HEK293 (cell line): ENCODE measurements around the gene FGF23.

Experiments
- CTCF ChIA-PET: fragments of 350-600 bp; formaldehyde crosslinking; extraction: SDS; loops from one replicate; lab custom pipeline; 2021; ENCODE audit warnings: antibody characterized with exemption; lab: Yijun Ruan, JAX
- POLR2A ChIA-PET: fragments of 300-600 bp; formaldehyde crosslinking; extraction: SDS; loops from one replicate; lab custom pipeline; 2020; ENCODE audit warnings: antibody characterized with exemption, inconsistent platforms; lab: Yijun Ruan, JAX
- H3K27ac ChIP-seq: fragments of 200-500 bp; sonication (Bioruptor generic); 2 replicates; pipeline ENCODE4 v1.5.1; 2014; ENCODE audit warnings: low read depth, low read length, control low read depth, inconsistent platforms; ENCODE audit errors: extremely low read depth
- H3K36me3 ChIP-seq, 2 experiments: fragments of 200-500 bp in 1 of 2; sonication (Bioruptor generic) in 1 of 2; 1 replicate in 1 of 2; 2 replicates in 1 of 2; pipeline ENCODE4 v1.5.1; 2014 to 2017; ENCODE audit warnings: inconsistent platforms in 2 of 2, low read length in 2 of 2; ENCODE audit not compliant: control insufficient read depth in 2 of 2, insufficient read depth in 1 of 2
- H3K4me1 ChIP-seq: fragments of 200-500 bp; sonication (Bioruptor generic); 2 replicates; pipeline ENCODE4 v1.5.1; 2014; ENCODE audit warnings: mild to moderate bottlenecking, low read length, inconsistent platforms; ENCODE audit not compliant: control insufficient read depth, insufficient read depth
- H3K4me3 ChIP-seq: 2 replicates; pipeline ENCODE4 v1.5.1; 2011; ENCODE audit warnings: low read depth, mild to moderate bottlenecking, control low read depth, low read length, moderate library complexity
- H3K9me3 ChIP-seq: fragments of 200-500 bp; sonication (Bioruptor generic); 2 replicates; pipeline ENCODE4 v1.5.1; 2014; ENCODE audit warnings: low read depth, low read length, inconsistent platforms; ENCODE audit not compliant: control insufficient read depth, insufficient read depth
- FEZF1 ChIP-seq: fragments of 450-650 bp; formaldehyde crosslinking; IDR thresholded peaks from 2 replicates; pipeline ENCODE4 v1.5.1; 2016; ENCODE audit warnings: missing biosample characterization, missing genetic modification characterization
- GLIS1 ChIP-seq: fragments of 450-650 bp; formaldehyde crosslinking; IDR thresholded peaks from 2 replicates; pipeline ENCODE4 v1.5.1; 2016; ENCODE audit warnings: missing biosample characterization, missing genetic modification characterization
- OSR2 ChIP-seq: fragments of 450-650 bp; formaldehyde crosslinking; IDR thresholded peaks from 2 replicates; pipeline ENCODE4 v1.5.1; 2016; ENCODE audit warnings: missing biosample characterization, missing genetic modification characterization
- PBX3 ChIP-seq: sonication (generic); formaldehyde crosslinking; IDR thresholded peaks from 2 replicates; pipeline ENCODE4 v1.8.1; 2022; ENCODE audit warnings: mild to moderate bottlenecking, moderate library complexity, missing genetic modification reagents
- SALL2 ChIP-seq: fragments of 450-650 bp; formaldehyde crosslinking; IDR thresholded peaks from 2 replicates; pipeline ENCODE4 v1.5.0; 2017; ENCODE audit warnings: missing biosample characterization, mild to moderate bottlenecking, missing genetic modification characterization, borderline replicate concordance
- SCRT2 ChIP-seq: fragments of 450-650 bp; formaldehyde crosslinking; IDR thresholded peaks from 2 replicates; pipeline ENCODE4 v1.5.1; 2016; ENCODE audit warnings: missing biosample characterization, missing genetic modification characterization
- SP2 ChIP-seq: fragments of 450-650 bp; formaldehyde crosslinking; IDR thresholded peaks from 2 replicates; pipeline ENCODE4 v1.5.1; 2016; ENCODE audit warnings: missing biosample characterization, missing genetic modification characterization
- ZBTB11 ChIP-seq: fragments of 450-650 bp; formaldehyde crosslinking; conservative IDR thresholded peaks from 2 replicates; pipeline ENCODE4 v1.5.1; 2016; ENCODE audit warnings: low read depth, missing biosample characterization, missing genetic modification characterization
- ZBTB17 ChIP-seq: fragments of 450-650 bp; formaldehyde crosslinking; IDR thresholded peaks from 2 replicates; pipeline ENCODE4 v1.5.1; 2016; ENCODE audit warnings: missing biosample characterization, missing genetic modification characterization
- ZIC2 ChIP-seq: fragments of 450-650 bp; formaldehyde crosslinking; IDR thresholded peaks from 2 replicates; pipeline ENCODE4 v1.5.1; 2016; ENCODE audit warnings: missing biosample characterization, missing genetic modification characterization
- ZNF18 ChIP-seq: fragments of 450-650 bp; formaldehyde crosslinking; IDR thresholded peaks from 2 replicates; pipeline ENCODE4 v1.5.1; 2016; ENCODE audit warnings: missing biosample characterization, missing genetic modification characterization
- ZNF223 ChIP-seq: fragments of 450-650 bp; formaldehyde crosslinking; IDR thresholded peaks from 2 replicates; pipeline ENCODE4 v1.5.1; 2016; ENCODE audit warnings: missing biosample characterization, missing genetic modification characterization
- ZNF23 ChIP-seq: fragments of 450-650 bp; formaldehyde crosslinking; IDR thresholded peaks from 2 replicates; pipeline ENCODE4 v1.5.1; 2016; ENCODE audit warnings: missing biosample characterization, missing genetic modification characterization, borderline replicate concordance
- ZNF26 ChIP-seq: fragments of 450-650 bp; formaldehyde crosslinking; IDR thresholded peaks from 2 replicates; pipeline ENCODE4 v1.5.1; 2016; ENCODE audit warnings: missing biosample characterization, missing genetic modification characterization
- ZNF311 ChIP-seq: fragments of 450-650 bp; formaldehyde crosslinking; IDR thresholded peaks from 2 replicates; pipeline ENCODE4 v1.5.1; 2017; ENCODE audit warnings: missing biosample characterization, missing genetic modification characterization, borderline replicate concordance
- ZNF423 ChIP-seq: fragments of 450-650 bp; formaldehyde crosslinking; IDR thresholded peaks from 2 replicates; pipeline ENCODE4 v1.5.1; 2016; ENCODE audit warnings: missing biosample characterization, missing genetic modification characterization
- ZNF530 ChIP-seq: fragments of 450-650 bp; formaldehyde crosslinking; IDR thresholded peaks from 2 replicates; pipeline ENCODE4 v1.5.1; 2016; ENCODE audit warnings: low read depth, missing biosample characterization, missing genetic modification characterization
- ZNF596 ChIP-seq: fragments of 450-650 bp; IDR thresholded peaks from 2 replicates; pipeline ENCODE4 v1.5.0; 2018; ENCODE audit warnings: missing biosample characterization, mild to moderate bottlenecking, missing genetic modification characterization, moderate library complexity
- ZNF623 ChIP-seq: fragments of 450-650 bp; formaldehyde crosslinking; IDR thresholded peaks from 2 replicates; pipeline ENCODE4 v1.5.1; 2016; ENCODE audit warnings: missing biosample characterization, missing genetic modification characterization
- ZNF677 ChIP-seq: fragments of 450-650 bp; IDR thresholded peaks from 2 replicates; pipeline ENCODE4 v1.5.0; 2018; ENCODE audit warnings: missing biosample characterization, mild to moderate bottlenecking, missing genetic modification characterization, moderate library complexity
- ZNF785 ChIP-seq: fragments of 450-650 bp; formaldehyde crosslinking; IDR thresholded peaks from 2 replicates; pipeline ENCODE4 v1.5.1; 2016; ENCODE audit warnings: missing biosample characterization, missing genetic modification characterization
- ZSCAN4 ChIP-seq: fragments of 450-650 bp; formaldehyde crosslinking; IDR thresholded peaks from 2 replicates; pipeline ENCODE4 v1.5.1; 2017; ENCODE audit warnings: missing biosample characterization, missing genetic modification characterization
- ZSCAN5A ChIP-seq: fragments of 450-650 bp; formaldehyde crosslinking; IDR thresholded peaks from 2 replicates; pipeline ENCODE4 v1.5.1; 2016; ENCODE audit warnings: missing biosample characterization, missing genetic modification characterization

The FGF23 gene

GRCh38 chr12:4379405-4379804 lies at the start of gene FGF23:
Gene FGF23 (minus strand): TSS chr12:4379712. CDS start chr12:4379582, 130 bp downstream.
- Histone ChIP-seq H3K4me1 (no peaks in the 10 kb centered on the region), H3K4me3 (no peak within 1 kb of the TSS)
- CTCF ChIA-PET = interaction anchor here (1.1 kb wide), 1 partner anchor 148 kb away, joined by 4 read pairs; no protein-coding TSS in a partner anchor
- TF ChIP-seq SP2 (tag by site-specific recombination) (peak; percentile 22; the same call in 1 of the 2 replicates), PBX3 (CRISPR knock-in tag) (no peak), ZNF530 (tag by site-specific recombination) (no peak), ZSCAN4 (tag by site-specific recombination) (no peak), FEZF1 (tag by site-specific recombination) (no peak), ZNF26 (tag by site-specific recombination) (no peak), ZNF677 (tag by site-specific recombination) (no peak), ZNF18 (no peak), ZNF623 (tag by site-specific recombination) (no peak), ZNF223 (tag by site-specific recombination) (no peak), ZNF423 (tag by site-specific recombination) (no peak), ZIC2 (tag by site-specific recombination) (peak; percentile 67; the same call in 1 of the 2 replicates), ZNF23 (no peak), SCRT2 (tag by site-specific recombination) (0 out of 2 replicates have a peak, but pooled peaks have one; percentile 14), SALL2 (tag by site-specific recombination) (no peak), ZBTB17 (tag by site-specific recombination) (0 out of 2 replicates have a peak, but pooled peaks have one; percentile 22), GLIS1 (tag by site-specific recombination) (peak; percentile 25; the same call in 1 of the 2 replicates), OSR2 (tag by site-specific recombination) (no peak), ZNF785 (tag by site-specific recombination) (no peak), ZNF311 (tag by site-specific recombination) (no peak), ZNF596 (tag by site-specific recombination) (no peak), ZSCAN5A (no peak), ZBTB11 (tag by site-specific recombination) (no peak)
- TF ChIP-seq, all 188 proteins: peak for 5
- no peaks in the 10 kb centered on the region for H3K9me3 ChIP-seq
- H3K36me3 ChIP-seq = no peaks in the 10 kb centered on the region
- POLR2A ChIA-PET = no interaction called here
- no peak within 1 kb of the TSS for H3K27ac ChIP-seq
